ENCODE data around the gene KPNA3. TPM values are rescaled to one million over a fixed set of nuclear protein-coding genes. Genes with fewer than 3 reads are reported as not detected.
"Not testable (repeated sequence)": the region's sequence is repeated elsewhere in the genome, so short reads cannot be mapped to it uniquely, and the experiment has no call there.

The KPNA3 gene
- total RNA-seq, 1 experiment from 2014 or later = 62.0 TPM

- Histone ChIP-seq H3K27me3 (replicated peaks; ENCODE audit: insufficient read depth, low read depth, low read length, poor library complexity) (no peaks in the 10 kb centered on the region), H3K4me1 (ENCODE audit: insufficient read depth, low read length, poor library complexity, severe bottlenecking) (no peaks in the 10 kb centered on the region), H3K36me3 (ENCODE audit: insufficient read depth, low read length, poor library complexity, severe bottlenecking) (peaks cover 43% of the 10 kb centered on the region), H3K9me3 (ENCODE audit: low read depth, low read length, poor library complexity, severe bottlenecking) (no peaks in the 10 kb centered on the region), H3K27ac (ENCODE audit: low read depth, low read length, poor library complexity, severe bottlenecking) (no peak overlapping the region), H3K4me3 (ENCODE audit: low read depth, low read length, poor library complexity, severe bottlenecking) (no peak overlapping the region)
- no peak for DNase-seq (ENCODE audit: low spot score)
- CTCF ChIA-PET = no interaction called here
- no TSS peak for BruUV-seq (replicated peaks)
- POLR2A ChIA-PET (ENCODE audit: low non-redundant PET) = no interaction called here
- no peak for TF ChIP-seq CTCF (conservative IDR thresholded peaks at IDR 0.05; ENCODE audit: low read depth, low read length)
- no peak for TF ChIP-seq EZH2 (IDR thresholded peaks at IDR 0.05; ENCODE audit: borderline replicate concordance, low read depth, low read length, poor library complexity, severe bottlenecking)
- intact Hi-C loops (cut with micrococcal nuclease; ENCODE audit: unreplicated experiment) = no loop called here
Measured at GRCh38 chr13:49714757-49715156, 77.7 kb downstream of the KPNA3 start.

DNA sequence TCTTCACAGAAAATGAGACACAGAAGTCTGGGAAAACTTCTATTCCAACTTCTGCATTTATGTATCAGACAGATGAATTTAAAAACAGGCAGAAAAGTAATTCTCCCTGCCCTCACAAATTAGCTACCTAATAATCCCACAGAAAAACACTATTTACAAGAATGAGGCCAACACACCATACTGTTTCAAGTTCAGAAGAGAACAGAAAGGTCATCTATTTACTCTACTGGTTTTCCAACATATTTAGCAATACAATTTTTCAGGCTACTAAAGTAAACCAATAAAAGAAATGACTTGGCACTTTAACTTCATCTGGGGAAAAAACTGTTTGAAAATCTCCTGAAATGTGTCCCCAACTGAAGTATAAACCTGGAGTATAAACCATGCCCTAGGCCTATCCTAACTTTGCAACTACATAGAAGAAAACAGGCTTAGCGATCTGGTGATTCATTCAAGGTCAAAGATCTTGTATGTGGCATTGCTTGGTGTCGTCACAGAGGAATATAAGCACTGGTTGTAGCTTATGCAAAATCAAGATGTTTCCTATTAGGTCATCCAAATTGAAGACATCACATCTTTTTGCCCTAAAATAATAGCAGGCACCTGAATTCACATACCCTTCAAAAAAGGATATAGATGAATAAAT lies 81.1 kb downstream of the KPNA3 start:
- H3K36me3 ChIP-seq (ENCODE audit: insufficient read depth, low read length, poor library complexity, severe bottlenecking) = peaks cover 39% of the 10 kb centered on the region
- POLR2A ChIA-PET (ENCODE audit: low non-redundant PET) = no interaction called here
- DNase-seq (ENCODE audit: low spot score) = no peak

GRCh38 chr13:49704264-49704663 lies 88.2 kb downstream of the KPNA3 start:
- DNase-seq (ENCODE audit: low spot score); intact Hi-C loops (cut with micrococcal nuclease; ENCODE audit: unreplicated experiment); H3K27ac ChIP-seq (ENCODE audit: low read depth, low read length, poor library complexity, severe bottlenecking); H3K4me1 ChIP-seq (ENCODE audit: insufficient read depth, low read length, poor library complexity, severe bottlenecking); H3K27me3 ChIP-seq (replicated peaks; ENCODE audit: insufficient read depth, low read depth, low read length, poor library complexity); H3K9me3 ChIP-seq (ENCODE audit: low read depth, low read length, poor library complexity, severe bottlenecking); CTCF ChIA-PET; H3K4me3 ChIP-seq (ENCODE audit: low read depth, low read length, poor library complexity, severe bottlenecking); BruUV-seq (replicated peaks); POLR2A ChIA-PET (ENCODE audit: low non-redundant PET): not testable (repeated sequence)
- peaks cover 53% of the 10 kb centered on the region for H3K36me3 ChIP-seq (ENCODE audit: insufficient read depth, low read length, poor library complexity, severe bottlenecking)

More for the DNA sequence above, 81.1 kb downstream of the KPNA3 start:
- CTCF ChIA-PET = no interaction called here
- no peak overlapping the region for H3K27ac ChIP-seq (ENCODE audit: low read depth, low read length, poor library complexity, severe bottlenecking)
- no peaks in the 10 kb centered on the region for H3K27me3 ChIP-seq (replicated peaks; ENCODE audit: insufficient read depth, low read depth, low read length, poor library complexity)
- H3K4me3 ChIP-seq (ENCODE audit: low read depth, low read length, poor library complexity, severe bottlenecking) = no peak overlapping the region
- intact Hi-C loops (cut with micrococcal nuclease; ENCODE audit: unreplicated experiment) = no loop called here
- no peaks in the 10 kb centered on the region for H3K9me3 ChIP-seq (ENCODE audit: low read depth, low read length, poor library complexity, severe bottlenecking)
- TF ChIP-seq EZH2 (IDR thresholded peaks at IDR 0.05; ENCODE audit: borderline replicate concordance, low read depth, low read length, poor library complexity, severe bottlenecking) = no peak
- TF ChIP-seq CTCF (conservative IDR thresholded peaks at IDR 0.05; ENCODE audit: low read depth, low read length) = no peak
- H3K4me1 ChIP-seq (ENCODE audit: insufficient read depth, low read length, poor library complexity, severe bottlenecking) = no peaks in the 10 kb centered on the region
- no TSS peak for BruUV-seq (replicated peaks)

DNA sequence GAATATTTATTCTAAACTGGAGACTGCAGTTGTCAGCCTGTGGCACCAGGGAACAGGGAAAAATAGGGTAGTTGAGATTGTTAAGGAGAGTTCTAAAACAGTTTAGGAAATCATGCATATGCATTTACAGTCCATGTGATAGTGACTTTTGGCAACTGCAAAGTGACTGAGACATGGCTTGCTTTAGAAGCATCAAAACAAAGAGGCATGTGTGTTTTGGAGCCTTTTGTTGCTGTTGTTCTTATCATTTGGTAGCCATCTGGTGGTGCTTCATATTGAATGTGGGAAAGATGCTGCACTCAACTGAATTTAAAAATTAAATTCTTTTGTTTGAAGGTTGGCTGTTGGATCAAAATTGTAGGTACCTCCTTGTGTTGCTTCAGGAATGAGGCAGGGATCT lies 91.0 kb downstream of the KPNA3 start:
- Histone ChIP-seq H3K27ac (ENCODE audit: low read depth, low read length, poor library complexity, severe bottlenecking) (no peak overlapping the region), H3K4me1 (ENCODE audit: insufficient read depth, low read length, poor library complexity, severe bottlenecking) (no peaks in the 10 kb centered on the region), H3K9me3 (ENCODE audit: low read depth, low read length, poor library complexity, severe bottlenecking) (no peaks in the 10 kb centered on the region), H3K27me3 (replicated peaks; ENCODE audit: insufficient read depth, low read depth, low read length, poor library complexity) (no peaks in the 10 kb centered on the region), H3K36me3 (ENCODE audit: insufficient read depth, low read length, poor library complexity, severe bottlenecking) (peaks cover 40% of the 10 kb centered on the region), H3K4me3 (ENCODE audit: low read depth, low read length, poor library complexity, severe bottlenecking) (no peak overlapping the region)
- intact Hi-C loops (cut with micrococcal nuclease; ENCODE audit: unreplicated experiment) = no loop called here
- no TSS peak for BruUV-seq (replicated peaks)
- CTCF ChIA-PET = no interaction called here
- POLR2A ChIA-PET (ENCODE audit: low non-redundant PET) = no interaction called here
- no peak for DNase-seq (ENCODE audit: low spot score)
- TF ChIP-seq CTCF (conservative IDR thresholded peaks at IDR 0.05; ENCODE audit: low read depth, low read length) = no peak
- TF ChIP-seq EZH2 (IDR thresholded peaks at IDR 0.05; ENCODE audit: borderline replicate concordance, low read depth, low read length, poor library complexity, severe bottlenecking) = no peak
